ENCODE data around the gene DNAJB5. TPM values are rescaled to one million over a fixed set of nuclear protein-coding genes. Genes with fewer than 3 reads are reported as not detected.
A peak's percentile ranks its signal among the peaks of the same experiment; 100 is the strongest.

The DNAJB5 gene
- polyA plus RNA-seq, 1 experiment, result 5.1 TPM

- Histone ChIP-seq H3K4me3 (ENCODE audit: low read depth, low read length) (peak within 1 kb of the TSS; percentile 25; the same call in 1 of the 2 replicates), H3K27me3 (ENCODE audit: control insufficient read depth, insufficient read depth, low read length) (peaks cover 58% of the 10 kb centered on the region), H3K27ac (ENCODE audit: low read depth, low read length) (no peak within 1 kb of the TSS), H3K9me3 (ENCODE audit: control insufficient read depth, insufficient read depth, low read length) (no peaks in the 10 kb centered on the region; the same call in 1 of the 2 replicates)
- POLR2A ChIA-PET, result no interaction called here
- CTCF ChIA-PET, result no interaction called here
- TF ChIP-seq CTCF (IDR thresholded peaks at IDR 0.05; ENCODE audit: low read depth, low read length), result no peak
- DNase-seq (ENCODE audit: low read depth, low spot score), result no peak
Measured at GRCh38 chr9:34957492-34958410, 31.8 kb upstream of the DNAJB5 start, which contains the start of gene PHF24. PHF24 (plus strand) TSS chr9:34958285; CDS start chr9:34971299, 13,014 bp downstream.

GRCh38 chr9:34958411-34958982 is 31.0 kb upstream of the DNAJB5 start:
- CTCF ChIA-PET, result interaction anchor here (2.6 kb wide), 1 partner anchor 59 kb away, joined by 8 read pairs; no protein-coding TSS in a partner anchor

GRCh38 chr9:34959461-34959860 is 30.1 kb upstream of the DNAJB5 start:
- Histone ChIP-seq H3K27me3 (ENCODE audit: control insufficient read depth, insufficient read depth, low read length) (peaks cover 68% of the 10 kb centered on the region), H3K4me3 (ENCODE audit: low read depth, low read length) (no peak overlapping the region), H3K9me3 (ENCODE audit: control insufficient read depth, insufficient read depth, low read length) (no peaks in the 10 kb centered on the region; the same call in 1 of the 2 replicates), H3K27ac (ENCODE audit: low read depth, low read length) (no peak overlapping the region)
- no peak for DNase-seq (ENCODE audit: low read depth, low spot score)
- ChIA-PET CTCF (interaction anchor here (1.2 to 2.6 kb wide), 2 partner anchors 60 to 257 kb away, joined by 3 to 8 read pairs; no protein-coding TSS in a partner anchor), POLR2A (no interaction called here)
- no peak for TF ChIP-seq CTCF (IDR thresholded peaks at IDR 0.05; ENCODE audit: low read depth, low read length)

More at GRCh38 chr9:34958411-34958982, 31.0 kb upstream of the DNAJB5 start:
- Histone ChIP-seq H3K4me3 (ENCODE audit: low read depth, low read length) (peak overlapping the region; percentile 25; the same call in 1 of the 2 replicates), H3K27ac (ENCODE audit: low read depth, low read length) (no peak overlapping the region), H3K27me3 (ENCODE audit: control insufficient read depth, insufficient read depth, low read length) (peaks cover 63% of the 10 kb centered on the region), H3K9me3 (ENCODE audit: control insufficient read depth, insufficient read depth, low read length) (no peaks in the 10 kb centered on the region; the same call in 1 of the 2 replicates)
- no peak for TF ChIP-seq CTCF (IDR thresholded peaks at IDR 0.05; ENCODE audit: low read depth, low read length)
- DNase-seq (ENCODE audit: low read depth, low spot score), result no peak
- POLR2A ChIA-PET, result no interaction called here

GRCh38 chr9:34961574-34962490 is 27.7 kb upstream of the DNAJB5 start:
- DNase-seq (ENCODE audit: low read depth, low spot score), result peak; percentile 32
- ChIA-PET CTCF (interaction anchor here (0.6 to 1.5 kb wide), 2 partner anchors 28 to 62 kb away, joined by 3 to 4 read pairs; partner anchors contain the start of gene DNAJB5), POLR2A (interaction anchor here (0.9 to 1.0 kb wide), 2 partner anchors 10 to 28 kb away, joined by 3 read pairs; partner anchors contain the start of gene DNAJB5)
- Histone ChIP-seq H3K4me3 (ENCODE audit: low read depth, low read length) (no peak overlapping the region), H3K27me3 (ENCODE audit: control insufficient read depth, insufficient read depth, low read length) (peaks cover 74% of the 10 kb centered on the region), H3K27ac (ENCODE audit: low read depth, low read length) (no peak overlapping the region), H3K9me3 (ENCODE audit: control insufficient read depth, insufficient read depth, low read length) (no peaks in the 10 kb centered on the region; the same call in 1 of the 2 replicates)
- no peak for TF ChIP-seq CTCF (IDR thresholded peaks at IDR 0.05; ENCODE audit: low read depth, low read length)

Measured in AG04450 (cell line).